ENCODE results near the gene TOX2.

Gene TOX2

GRCh38 chr20:44023515-44024371 lies 109.1 kb downstream of the TOX2 start:
- no peak for DNase-seq

- no peak for DNase-seq
Observed at GRCh38 chr20:44024820-44025580, 110.3 kb downstream of the TOX2 start.

GRCh38 chr20:44025756-44026155 lies 111.1 kb downstream of the TOX2 start:
- DNase-seq: no peak

GRCh38 chr20:44026647-44027342 lies 112.1 kb downstream of the TOX2 start:
- DNase-seq: no peak

GRCh38 chr20:44027343-44028002 lies 112.8 kb downstream of the TOX2 start:
- DNase-seq: no peak

- DNase-seq: no peak
Observed at GRCh38 chr20:44028003-44028730, 113.5 kb downstream of the TOX2 start.

- DNase-seq: no peak
Observed at GRCh38 chr20:44028868-44029847, 114.5 kb downstream of the TOX2 start.

- no peak for DNase-seq
Observed at GRCh38 chr20:44029848-44030230, 115.2 kb downstream of the TOX2 start.

GRCh38 chr20:44030394-44030793 lies 115.7 kb downstream of the TOX2 start:
- DNase-seq: no peak

- DNase-seq: no peak
Observed at GRCh38 chr20:44031001-44031574, 116.4 kb downstream of the TOX2 start.

- DNase-seq: no peak
Observed at GRCh38 chr20:44031781-44032582, 117.3 kb downstream of the TOX2 start.

- DNase-seq: no peak
Observed at GRCh38 chr20:44032583-44033331, 118.1 kb downstream of the TOX2 start.

- no peak for DNase-seq
Observed at GRCh38 chr20:44033344-44033743, 118.7 kb downstream of the TOX2 start.

GRCh38 chr20:44033873-44034272 lies 119.2 kb downstream of the TOX2 start:
- no peak for DNase-seq

- no peak for DNase-seq
Observed at GRCh38 chr20:44034451-44034850, 119.8 kb downstream of the TOX2 start.

- no peak for DNase-seq
Observed at GRCh38 chr20:44034965-44035635, 120.4 kb downstream of the TOX2 start.

GRCh38 chr20:44035924-44036323 lies 121.3 kb downstream of the TOX2 start:
- DNase-seq: no peak

- no peak for DNase-seq
Observed at GRCh38 chr20:44036441-44036840, 121.8 kb downstream of the TOX2 start.
